Measurements from ENCODE around the gene CCL22.
A peak's percentile ranks its signal among the peaks of the same experiment; 100 is the strongest.

Gene CCL22

GRCh38 chr16:57345666-57346204 lies 12.8 kb upstream of the CCL22 start:
- Histone ChIP-seq H3K4me3 (ENCODE audit: low read length) (no peak overlapping the region), H3K79me2 (ENCODE audit: low read length) (no peaks in the 10 kb centered on the region), H3K4me2 (ENCODE audit: low read length) (no peak overlapping the region), H4K20me1 (ENCODE audit: insufficient read depth, low read length) (no peaks in the 10 kb centered on the region), H2AFZ (ENCODE audit: low read depth, low read length) (no peak overlapping the region), H3K4me1 (ENCODE audit: low read length) (peaks cover 55% of the 10 kb centered on the region), H3K9me3 (ENCODE audit: insufficient read depth, low read length) (peaks cover 20% of the 10 kb centered on the region), H3K27ac (ENCODE audit: low read length) (no peak overlapping the region), H3K36me3 (replicated peaks; ENCODE audit: low read depth, low read length) (peaks cover 11% of the 10 kb centered on the region), H3K27me3 (ENCODE audit: low read depth, low read length) (peaks cover 44% of the 10 kb centered on the region), H3K9ac (ENCODE audit: low read length) (no peak overlapping the region)
- TF ChIP-seq EZH2phosphoT487 (IDR thresholded peaks at IDR 0.05; ENCODE audit: low read depth), result no peak
- no peak for TF ChIP-seq CTCF (IDR thresholded peaks at IDR 0.05; ENCODE audit: low read depth, low read length)

- H3K9me3 ChIP-seq (ENCODE audit: insufficient read depth, low read length), result peaks cover 20% of the 10 kb centered on the region
- no peak overlapping the region for H3K27ac ChIP-seq (ENCODE audit: low read length)
- H3K36me3 ChIP-seq (replicated peaks; ENCODE audit: low read depth, low read length), result peaks cover 11% of the 10 kb centered on the region
- no peaks in the 10 kb centered on the region for H3K79me2 ChIP-seq (ENCODE audit: low read length)
- no peak for TF ChIP-seq CTCF (IDR thresholded peaks at IDR 0.05; ENCODE audit: low read depth, low read length)
- H2AFZ ChIP-seq (ENCODE audit: low read depth, low read length), result no peak overlapping the region
- H3K4me1 ChIP-seq (ENCODE audit: low read length), result peaks cover 47% of the 10 kb centered on the region
- peaks cover 38% of the 10 kb centered on the region for H3K27me3 ChIP-seq (ENCODE audit: low read depth, low read length)
- no peak overlapping the region for H3K9ac ChIP-seq (ENCODE audit: low read length)
- H3K4me2 ChIP-seq (ENCODE audit: low read length), result no peak overlapping the region
- H4K20me1 ChIP-seq (ENCODE audit: insufficient read depth, low read length), result no peaks in the 10 kb centered on the region
- no peak overlapping the region for H3K4me3 ChIP-seq (ENCODE audit: low read length)
Observed at GRCh38 chr16:57347858-57348257, 10.7 kb upstream of the CCL22 start.

- peak overlapping the region; percentile 72; the same call in 1 of the 2 replicates for H3K4me3 ChIP-seq (ENCODE audit: low read length)
- peaks cover 35% of the 10 kb centered on the region for H3K27me3 ChIP-seq (ENCODE audit: low read depth, low read length)
- no peaks in the 10 kb centered on the region for H3K79me2 ChIP-seq (ENCODE audit: low read length)
- H2AFZ ChIP-seq (ENCODE audit: low read depth, low read length), result no peak overlapping the region
- H3K9me3 ChIP-seq (ENCODE audit: insufficient read depth, low read length), result peaks cover 19% of the 10 kb centered on the region
- peak overlapping the region; percentile 98 for H3K4me2 ChIP-seq (ENCODE audit: low read length)
- H3K9ac ChIP-seq (ENCODE audit: low read length), result no peak overlapping the region; the same call in 1 of the 2 replicates
- no peak for TF ChIP-seq CTCF (IDR thresholded peaks at IDR 0.05; ENCODE audit: low read depth, low read length)
- no peak for TF ChIP-seq EZH2phosphoT487 (IDR thresholded peaks at IDR 0.05; ENCODE audit: low read depth)
- no peaks in the 10 kb centered on the region for H4K20me1 ChIP-seq (ENCODE audit: insufficient read depth, low read length)
- no peak overlapping the region for H3K27ac ChIP-seq (ENCODE audit: low read length)
- peaks cover 48% of the 10 kb centered on the region for H3K4me1 ChIP-seq (ENCODE audit: low read length)
- peaks cover 11% of the 10 kb centered on the region for H3K36me3 ChIP-seq (replicated peaks; ENCODE audit: low read depth, low read length)
Observed at GRCh38 chr16:57348327-57348726, 10.3 kb upstream of the CCL22 start.

GRCh38 chr16:57349212-57350031 lies 9.2 kb upstream of the CCL22 start:
- Histone ChIP-seq H3K9me3 (ENCODE audit: insufficient read depth, low read length) (peaks cover 17% of the 10 kb centered on the region), H3K4me2 (ENCODE audit: low read length) (peak overlapping the region; percentile 98), H3K79me2 (ENCODE audit: low read length) (no peaks in the 10 kb centered on the region), H3K9ac (ENCODE audit: low read length) (peak overlapping the region; percentile 54; the same call in 1 of the 2 replicates), H4K20me1 (ENCODE audit: insufficient read depth, low read length) (no peaks in the 10 kb centered on the region), H3K36me3 (replicated peaks; ENCODE audit: low read depth, low read length) (peaks cover 11% of the 10 kb centered on the region), H2AFZ (ENCODE audit: low read depth, low read length) (no peak overlapping the region), H3K27me3 (ENCODE audit: low read depth, low read length) (peaks cover 32% of the 10 kb centered on the region), H3K4me3 (ENCODE audit: low read length) (peak overlapping the region; percentile 72), H3K27ac (ENCODE audit: low read length) (peak overlapping the region; percentile 45; the same call in 1 of the 2 replicates), H3K4me1 (ENCODE audit: low read length) (peaks cover 47% of the 10 kb centered on the region)
- no peak for TF ChIP-seq CTCF (IDR thresholded peaks at IDR 0.05; ENCODE audit: low read depth, low read length)
- TF ChIP-seq EZH2phosphoT487 (IDR thresholded peaks at IDR 0.05; ENCODE audit: low read depth), result peak; percentile 71
